AG04450 (cell line): ENCODE measurements around the gene SH3RF3. TPM values are rescaled to one million over a fixed set of nuclear protein-coding genes. Genes with fewer than 3 reads are reported as not detected.
"Not testable (repeated sequence)": the region's sequence is repeated elsewhere in the genome, so short reads cannot be mapped to it uniquely, and the experiment has no call there.

Experiments used
- CTCF ChIA-PET: fragments of 300-600, 350-600 bp; formaldehyde crosslinking; extraction: SDS; loops from one replicate; lab custom pipeline; 2022; ENCODE audit warnings: antibody characterized with exemption, inconsistent platforms; lab: Charles Lee
- POLR2A ChIA-PET: fragments of 350-600 bp; formaldehyde crosslinking; extraction: SDS; loops from one replicate; lab custom pipeline; 2021; ENCODE audit warnings: antibody characterized with exemption, inconsistent platforms; lab: Yijun Ruan, JAX
- DNase-seq: peaks from one replicate; pipeline ENCODE4 v3.0.0-alpha.2; 2011; ENCODE audit warnings: low read depth, low spot score
- H3K27ac ChIP-seq: one replicate; pipeline ENCODE4 v1.5.1; 2012; ENCODE audit warnings: low read depth, low read length, control low read depth
- H3K27me3 ChIP-seq: one replicate; pipeline ENCODE4 v1.6.0; 2012; ENCODE audit warnings: low read length; ENCODE audit not compliant: control insufficient read depth, insufficient read depth
- H3K4me3 ChIP-seq: 2 replicates; pipeline ENCODE4 v1.5.1; 2011; ENCODE audit warnings: mild to moderate bottlenecking, low read depth, low read length, control low read depth
- H3K9me3 ChIP-seq: 2 replicates; pipeline ENCODE4 v1.5.1; 2012; ENCODE audit warnings: low read length; ENCODE audit not compliant: control insufficient read depth, insufficient read depth
- polyA plus RNA-seq: library from polyadenylated mRNA; depleted of rRNA; stranded (reverse); fragments of >200 nt; gene quantifications from 2 replicates; pipeline ENCODE4 v1.2.3, GENCODE V29; 2011
- TF ChIP-seq, protein P1 (sequence below): IDR thresholded peaks from 2 replicates; pipeline ENCODE4 v1.5.1; 2011; ENCODE audit warnings: low read depth, low read length, control low read depth, inconsistent platforms

SH3RF3 gene
- polyA plus RNA-seq, 1 experiment: 5.7 TPM

- CTCF ChIA-PET: no interaction called here
- Histone ChIP-seq H3K9me3 (no peaks in the 10 kb centered on the region), H3K27ac (no peak overlapping the region), H3K27me3 (peaks cover 38% of the 10 kb centered on the region), H3K4me3 (no peak overlapping the region)
- TF ChIP-seq, protein P1, sequence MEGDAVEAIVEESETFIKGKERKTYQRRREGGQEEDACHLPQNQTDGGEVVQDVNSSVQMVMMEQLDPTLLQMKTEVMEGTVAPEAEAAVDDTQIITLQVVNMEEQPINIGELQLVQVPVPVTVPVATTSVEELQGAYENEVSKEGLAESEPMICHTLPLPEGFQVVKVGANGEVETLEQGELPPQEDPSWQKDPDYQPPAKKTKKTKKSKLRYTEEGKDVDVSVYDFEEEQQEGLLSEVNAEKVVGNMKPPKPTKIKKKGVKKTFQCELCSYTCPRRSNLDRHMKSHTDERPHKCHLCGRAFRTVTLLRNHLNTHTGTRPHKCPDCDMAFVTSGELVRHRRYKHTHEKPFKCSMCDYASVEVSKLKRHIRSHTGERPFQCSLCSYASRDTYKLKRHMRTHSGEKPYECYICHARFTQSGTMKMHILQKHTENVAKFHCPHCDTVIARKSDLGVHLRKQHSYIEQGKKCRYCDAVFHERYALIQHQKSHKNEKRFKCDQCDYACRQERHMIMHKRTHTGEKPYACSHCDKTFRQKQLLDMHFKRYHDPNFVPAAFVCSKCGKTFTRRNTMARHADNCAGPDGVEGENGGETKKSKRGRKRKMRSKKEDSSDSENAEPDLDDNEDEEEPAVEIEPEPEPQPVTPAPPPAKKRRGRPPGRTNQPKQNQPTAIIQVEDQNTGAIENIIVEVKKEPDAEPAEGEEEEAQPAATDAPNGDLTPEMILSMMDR: 0 out of 2 replicates have a peak, but pooled peaks have one; percentile 8
- POLR2A ChIA-PET: no interaction called here
- no peak for DNase-seq
Measured at GRCh38 chr2:109102588-109103233, 26.3 kb upstream of the SH3RF3 start.

DNA sequence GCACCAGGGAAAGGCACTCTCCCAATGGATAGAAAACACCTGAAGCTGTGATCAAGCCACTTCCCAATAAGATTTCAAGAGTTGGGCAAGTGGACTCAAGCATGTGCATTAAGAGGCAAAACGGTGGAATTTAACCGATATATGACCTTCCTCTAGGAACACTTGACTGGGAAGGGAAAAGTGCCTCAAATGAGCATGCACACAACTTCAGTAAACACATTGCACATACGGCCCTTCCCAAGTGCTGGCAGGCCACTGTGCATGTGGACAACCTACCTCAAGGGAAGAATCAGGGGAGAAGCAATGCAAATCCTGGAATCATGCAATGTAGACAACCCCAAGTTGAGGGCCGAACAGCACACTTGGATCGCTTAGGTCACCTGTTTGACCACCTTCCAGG lies 23.9 kb upstream of the SH3RF3 start:
- Histone ChIP-seq H3K4me3 (no peak overlapping the region), H3K9me3 (no peaks in the 10 kb centered on the region), H3K27ac (no peak overlapping the region), H3K27me3 (peaks cover 41% of the 10 kb centered on the region)
- DNase-seq: no peak
- CTCF ChIA-PET: no interaction called here
- TF ChIP-seq, protein P1: no peak
- POLR2A ChIA-PET: no interaction called here

- CTCF ChIA-PET: interaction anchor here (0.6 kb wide), 1 partner anchor 517 kb away, joined by 4 read pairs; no protein-coding TSS in a partner anchor
- TF ChIP-seq, protein P1: no peak
- H3K27me3 ChIP-seq: peaks cover 24% of the 10 kb centered on the region
- POLR2A ChIA-PET: no interaction called here
- H3K27ac ChIP-seq: no peak overlapping the region
- H3K9me3 ChIP-seq: no peaks in the 10 kb centered on the region
- no peak overlapping the region for H3K4me3 ChIP-seq
- DNase-seq: no peak
Measured at GRCh38 chr2:109108740-109109139, 20.3 kb upstream of the SH3RF3 start.

DNA sequence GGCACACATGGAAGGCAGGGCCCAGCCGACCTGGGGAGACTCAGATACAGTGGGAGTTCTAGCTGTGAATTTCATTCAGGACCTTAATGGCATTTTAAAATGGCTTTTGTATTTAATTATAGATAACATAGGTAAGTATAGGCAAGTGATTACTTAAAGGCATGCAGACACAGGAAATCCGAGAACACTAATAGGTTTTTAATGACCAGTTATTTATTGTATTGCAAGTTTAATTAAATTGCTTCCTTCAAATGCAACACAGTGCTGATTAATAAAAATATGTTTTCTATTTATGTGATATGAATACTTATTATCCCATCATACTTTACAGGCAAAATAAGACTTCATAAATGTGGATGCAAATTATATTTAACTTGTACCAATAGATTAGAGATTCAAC lies 19.7 kb upstream of the SH3RF3 start:
- CTCF ChIA-PET: interaction anchor here (0.6 kb wide), 1 partner anchor 516 kb away, joined by 4 read pairs; no protein-coding TSS in a partner anchor
- DNase-seq: no peak

GRCh38 chr2:109110170-109110569 lies 18.8 kb upstream of the SH3RF3 start:
- H3K27me3 ChIP-seq: peaks cover 21% of the 10 kb centered on the region
- no peak overlapping the region for H3K27ac ChIP-seq
- no peaks in the 10 kb centered on the region for H3K9me3 ChIP-seq
- TF ChIP-seq, protein P1: no peak
- POLR2A ChIA-PET: no interaction called here
- CTCF ChIA-PET: no interaction called here
- DNase-seq: no peak
- H3K4me3 ChIP-seq: no peak overlapping the region

More for the DNA sequence above, 19.7 kb upstream of the SH3RF3 start:
- Histone ChIP-seq H3K27ac (no peak overlapping the region), H3K27me3 (peaks cover 24% of the 10 kb centered on the region), H3K9me3 (no peaks in the 10 kb centered on the region), H3K4me3 (no peak overlapping the region)
- POLR2A ChIA-PET: no interaction called here
- TF ChIP-seq, protein P1: no peak

GRCh38 chr2:109117181-109117580 lies 11.8 kb upstream of the SH3RF3 start:
- CTCF ChIA-PET, POLR2A ChIA-PET, DNase-seq: not testable (repeated sequence)

More at GRCh38 chr2:109117181-109117580, 11.8 kb upstream of the SH3RF3 start:
- not testable (repeated sequence) for H3K27ac ChIP-seq, H3K4me3 ChIP-seq, H3K9me3 ChIP-seq
- H3K27me3 ChIP-seq: peaks cover 18% of the 10 kb centered on the region
